ENCODE measurements around the gene EXOC3L4.

EXOC3L4 gene

DNA sequence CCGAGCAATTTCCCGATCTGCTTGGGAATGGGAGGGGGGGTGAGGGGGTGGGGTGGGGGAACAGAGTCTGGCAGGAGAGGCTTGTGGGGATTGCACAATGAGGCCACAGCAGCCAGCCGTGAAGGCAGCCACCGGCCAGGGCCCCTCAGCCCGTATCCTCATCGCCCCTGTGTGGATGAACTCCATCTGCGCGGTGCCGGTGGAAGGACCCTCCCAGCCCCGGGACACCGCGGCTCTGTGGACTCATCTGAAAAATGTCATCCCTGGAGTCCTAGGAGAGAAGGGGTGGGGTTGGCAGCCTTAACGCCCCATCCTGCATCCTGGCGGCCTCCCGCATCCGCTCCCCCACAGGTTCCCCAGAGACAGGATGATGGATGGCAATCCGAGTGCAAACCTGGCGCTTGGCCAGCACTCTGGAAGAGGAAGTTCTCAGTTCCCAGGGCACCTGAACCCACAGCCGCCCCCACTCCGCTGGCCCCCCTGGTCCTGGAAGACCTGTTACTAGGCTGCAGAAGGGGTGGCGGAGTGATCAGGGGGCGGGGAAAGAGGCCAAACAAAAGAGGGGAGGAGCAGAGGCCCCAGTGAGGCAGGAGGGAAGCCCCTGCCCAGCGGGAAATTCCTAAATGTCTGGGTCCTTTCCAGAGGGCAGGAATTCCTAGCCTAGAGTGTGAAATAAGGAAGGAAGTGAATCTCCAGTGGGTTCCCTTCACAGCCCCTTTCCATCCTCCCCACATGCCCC lies 27.5 kb downstream of the EXOC3L4 start:
- no peaks in the 10 kb centered on the region for H3K36me3 Mint-ChIP-seq (ENCODE audit: low read depth)

DNA sequence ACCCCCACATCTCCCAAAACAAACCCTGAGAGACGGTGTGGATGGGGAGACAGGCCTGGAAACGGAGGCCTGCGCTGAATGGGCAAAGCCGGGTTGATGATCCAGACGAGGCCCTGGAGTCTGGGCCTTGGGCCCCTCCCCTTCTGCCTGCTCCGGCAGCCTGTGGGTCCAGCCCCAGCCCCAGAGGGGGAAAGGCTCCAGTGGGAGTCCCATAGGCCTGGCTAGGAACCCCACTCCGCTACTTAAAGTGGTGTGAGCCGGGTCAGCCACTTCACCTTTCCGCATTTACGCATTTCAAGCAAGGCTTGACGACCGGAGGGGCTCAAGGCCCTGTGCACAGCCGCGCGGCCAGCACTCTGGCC lies 28.0 kb downstream of the EXOC3L4 start:
- Mint-ChIP-seq H3K27ac (peak overlapping the region; percentile 93 to 97 (median 95)), H3K9me3 (no peaks in the 10 kb centered on the region), H3K4me3 (peak overlapping the region; percentile 76 to 79 (median 76)), H3K4me1 (peaks cover 36% of the 10 kb centered on the region), H3K36me3 (ENCODE audit: low read depth) (no peaks in the 10 kb centered on the region), H3K27me3 (ENCODE audit: low read depth) (peaks cover 18% of the 10 kb centered on the region)
- TF ChIP-seq, protein P1, sequence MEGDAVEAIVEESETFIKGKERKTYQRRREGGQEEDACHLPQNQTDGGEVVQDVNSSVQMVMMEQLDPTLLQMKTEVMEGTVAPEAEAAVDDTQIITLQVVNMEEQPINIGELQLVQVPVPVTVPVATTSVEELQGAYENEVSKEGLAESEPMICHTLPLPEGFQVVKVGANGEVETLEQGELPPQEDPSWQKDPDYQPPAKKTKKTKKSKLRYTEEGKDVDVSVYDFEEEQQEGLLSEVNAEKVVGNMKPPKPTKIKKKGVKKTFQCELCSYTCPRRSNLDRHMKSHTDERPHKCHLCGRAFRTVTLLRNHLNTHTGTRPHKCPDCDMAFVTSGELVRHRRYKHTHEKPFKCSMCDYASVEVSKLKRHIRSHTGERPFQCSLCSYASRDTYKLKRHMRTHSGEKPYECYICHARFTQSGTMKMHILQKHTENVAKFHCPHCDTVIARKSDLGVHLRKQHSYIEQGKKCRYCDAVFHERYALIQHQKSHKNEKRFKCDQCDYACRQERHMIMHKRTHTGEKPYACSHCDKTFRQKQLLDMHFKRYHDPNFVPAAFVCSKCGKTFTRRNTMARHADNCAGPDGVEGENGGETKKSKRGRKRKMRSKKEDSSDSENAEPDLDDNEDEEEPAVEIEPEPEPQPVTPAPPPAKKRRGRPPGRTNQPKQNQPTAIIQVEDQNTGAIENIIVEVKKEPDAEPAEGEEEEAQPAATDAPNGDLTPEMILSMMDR (IDR thresholded peaks at IDR 0.05; ENCODE audit: unreplicated experiment in 3 of 3), result no peak

More for the DNA sequence above, 27.5 kb downstream of the EXOC3L4 start:
- peaks cover 18% of the 10 kb centered on the region for H3K27me3 Mint-ChIP-seq (ENCODE audit: low read depth)
- TF ChIP-seq, protein P1 (IDR thresholded peaks at IDR 0.05; ENCODE audit: unreplicated experiment in 3 of 3), result no peak
- H3K4me3 Mint-ChIP-seq, result peak overlapping the region; percentile 76 to 79 (median 76)
- H3K9me3 Mint-ChIP-seq, result no peaks in the 10 kb centered on the region
- H3K4me1 Mint-ChIP-seq, result peaks cover 36% of the 10 kb centered on the region
- H3K27ac Mint-ChIP-seq, result peak overlapping the region; percentile 93 to 97 (median 95)

DNA sequence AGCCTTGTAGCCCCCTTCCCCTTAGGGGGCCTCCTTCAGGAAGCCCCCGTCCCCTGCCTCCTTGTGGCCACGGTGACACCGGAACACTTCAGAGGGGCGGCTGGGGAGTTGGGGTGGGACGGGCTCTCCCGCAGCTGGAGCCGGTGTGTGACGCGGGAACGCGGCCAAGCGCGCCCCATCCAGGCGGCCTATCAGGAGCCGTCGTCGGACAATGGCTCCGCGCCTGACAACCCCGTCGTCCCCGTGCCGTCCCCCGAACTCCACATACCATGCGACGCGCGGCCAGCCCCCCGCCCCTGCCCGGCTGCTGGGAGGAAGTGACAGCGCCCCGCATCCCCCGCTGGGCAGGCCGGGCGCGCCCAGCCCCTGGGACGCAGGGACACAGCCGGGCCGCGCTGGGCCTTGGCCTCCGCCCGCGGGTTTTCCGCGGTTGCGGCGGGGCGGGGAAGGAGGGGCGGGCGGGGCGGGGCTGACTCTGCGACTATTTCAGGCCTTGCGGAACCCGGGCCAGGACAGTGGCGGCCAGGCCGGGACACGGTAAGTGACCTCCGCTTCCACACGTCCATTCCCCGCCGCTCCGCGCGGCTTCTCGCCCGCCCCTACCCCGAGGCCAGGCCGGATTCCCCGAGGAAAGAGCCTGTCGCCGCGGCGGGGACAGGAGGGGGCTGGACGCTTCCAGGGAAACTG lies 28.6 kb downstream of the EXOC3L4 start, which contains the start of gene TNFAIP2:
TNFAIP2 (plus strand) TSS at position 515 of the 687 bp plus-strand sequence. CDS start 2,997 bp downstream, outside the sequence.
- H3K27ac Mint-ChIP-seq, result peak within 1 kb of the TSS; percentile 93 to 97 (median 95)
- TF ChIP-seq, protein P1 (IDR thresholded peaks at IDR 0.05; ENCODE audit: unreplicated experiment in 3 of 3), result no peak
- peak within 1 kb of the TSS; percentile 76 to 79 (median 76) for H3K4me3 Mint-ChIP-seq
- H3K27me3 Mint-ChIP-seq (ENCODE audit: low read depth), result peaks cover 18% of the 10 kb centered on the region
- peaks cover 32% of the 10 kb centered on the region for H3K4me1 Mint-ChIP-seq
- no peaks in the 10 kb centered on the region for H3K9me3 Mint-ChIP-seq
- no peaks in the 10 kb centered on the region for H3K36me3 Mint-ChIP-seq (ENCODE audit: low read depth)

DNA sequence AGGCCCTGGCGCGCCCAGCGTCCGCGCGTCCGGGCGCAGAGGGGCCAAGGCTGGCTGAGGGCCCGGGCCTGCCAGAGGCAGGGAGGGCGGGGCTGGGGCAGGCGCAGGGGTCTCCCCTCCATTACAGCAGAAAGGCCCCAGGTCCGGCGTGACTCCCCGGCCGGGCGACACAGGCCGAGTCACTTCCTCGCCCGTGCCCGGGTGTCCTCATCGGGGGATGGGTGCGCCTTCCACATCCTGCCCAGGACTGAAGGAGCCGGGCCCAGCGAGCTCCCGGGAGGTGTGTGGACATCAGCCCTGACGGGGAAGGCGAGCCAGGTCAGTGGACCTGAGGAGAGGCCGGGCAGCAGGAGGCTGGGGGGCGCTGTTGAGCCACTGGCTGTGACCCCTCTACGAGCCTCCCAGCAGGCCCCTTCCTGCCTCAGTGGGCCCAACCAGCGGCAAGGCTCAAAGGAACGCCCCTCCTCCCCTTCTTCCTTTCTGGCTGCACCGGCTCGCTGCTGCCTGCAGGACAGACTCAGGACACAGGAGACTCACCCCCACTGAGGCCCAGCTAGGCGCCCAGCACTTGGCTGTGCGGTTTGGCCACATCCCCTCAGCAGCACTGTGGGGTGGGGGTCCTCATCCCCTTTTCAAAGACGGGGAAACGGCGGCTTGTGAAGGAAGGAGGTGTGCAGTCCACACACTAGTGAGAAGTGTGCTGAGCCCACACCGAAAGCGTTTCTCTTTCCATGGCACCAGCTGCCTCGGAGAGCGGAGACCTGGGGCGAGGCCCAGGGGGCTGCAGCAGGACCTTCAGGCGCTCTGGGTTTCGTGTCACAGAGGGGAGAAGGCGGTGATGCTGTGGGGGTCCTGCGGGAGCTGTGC lies 29.3 kb downstream of the EXOC3L4 start:
- Mint-ChIP-seq H3K36me3 (ENCODE audit: low read depth) (no peaks in the 10 kb centered on the region), H3K27me3 (ENCODE audit: low read depth) (peaks cover 23% of the 10 kb centered on the region), H3K4me1 (peaks cover 35% of the 10 kb centered on the region), H3K27ac (peak overlapping the region in 2 of 3 experiments; percentile 8 to 38), H3K4me3 (peak overlapping the region; percentile 30 to 75 (median 63)), H3K9me3 (no peaks in the 10 kb centered on the region)
- TF ChIP-seq, protein P1 (IDR thresholded peaks at IDR 0.05; ENCODE audit: unreplicated experiment in 3 of 3), result peak; percentile 11 to 26 (median 21)

DNA sequence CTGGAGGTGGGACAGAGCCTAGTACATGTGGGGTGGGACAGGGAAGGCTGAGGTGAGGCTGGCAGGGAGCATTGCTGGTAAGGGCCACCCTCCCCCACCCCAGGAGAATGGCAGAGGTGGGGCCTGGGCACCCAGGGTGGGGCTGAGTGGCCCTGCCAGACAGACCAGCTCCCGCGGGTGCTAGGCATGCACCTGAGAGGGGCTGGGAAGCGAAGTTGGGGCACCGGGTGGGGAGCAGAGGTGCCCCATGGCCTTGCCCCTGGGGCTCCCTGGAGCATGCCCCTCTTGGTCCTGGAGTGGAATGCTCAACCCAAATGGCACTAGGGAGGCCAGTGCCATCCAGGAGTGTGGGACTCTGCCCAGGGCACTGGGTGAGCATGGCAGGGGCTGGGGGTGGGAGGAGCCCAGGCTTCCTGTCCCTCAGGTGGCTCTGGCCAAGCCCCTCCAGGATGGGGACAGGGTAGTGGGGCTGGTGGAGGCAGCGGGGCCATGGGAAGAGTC lies 30.0 kb downstream of the EXOC3L4 start:
- peaks cover 40% of the 10 kb centered on the region for H3K4me1 Mint-ChIP-seq
- peaks cover 25% of the 10 kb centered on the region for H3K27me3 Mint-ChIP-seq (ENCODE audit: low read depth)
- no peaks in the 10 kb centered on the region for H3K36me3 Mint-ChIP-seq (ENCODE audit: low read depth)
- TF ChIP-seq, protein P1 (IDR thresholded peaks at IDR 0.05; ENCODE audit: unreplicated experiment in 3 of 3), result no peak
- H3K27ac Mint-ChIP-seq, result peak overlapping the region in 2 of 3 experiments; percentile 8 to 38
- no peaks in the 10 kb centered on the region for H3K9me3 Mint-ChIP-seq
- H3K4me3 Mint-ChIP-seq, result peak overlapping the region in 1 of 3 experiments; percentile 30
